Heart left ventricle (tissue), 13 donors: Measurements from ENCODE around the gene PRM2.

Experiments
- CTCF ChIP-seq, 12 donors: fragments of 200-600 bp; sonication (generic) in 4 of 12; IDR thresholded peaks; one replicate each; pipeline versions ENCODE4 v1.5.0 to v1.8.0; 2018 to 2022; ENCODE audit warnings: antibody characterized with exemption in 12 of 12, mild to moderate bottlenecking in 5 of 12
- POLR2A ChIP-seq, 2 donors: fragments of 450-650 bp; IDR thresholded peaks; one replicate each; pipeline ENCODE4 v1.6.1; 2017; ENCODE audit warnings: antibody characterized with exemption in 2 of 2, mild to moderate bottlenecking in 2 of 2, moderate library complexity in 2 of 2
- donor health status: ischemic (EF 13 %, LVEDD 7.1; RV severe dilation, severe dysfunction).
- donor health status: DM: no; HTN: yes; CAD: no.
- donor health status: DM: no; HTN: no; CAD: no.
- donor health status: ischemic (EF 25% LVEDD 6.9; RV normal size, moderate dysfunction).
- donor health status: ischemic (EF 25% LVEDD 5.7; RV mildly dilated, moderate dysfunction).
- donor health status: ischemic (EF 35%, LVEDD 5.7; RV mildly dilated, moderate dysfunction).
- donor health status: nonischemic (EF 11% LVEDD 7.7; RV severe dilation, severe dysfunction).
- donor health status: DM: yes; HTN: yes; CAD: no.
- donor health status: PGD.
- donor health status: ischemic (EF 29% LVEDD 5.4; RV normal size, mild dysfunction).
- donor health status: nonischemic (EF 23%, LVEDD 6.1; RV moderate dilation, normal function).

- TF ChIP-seq CTCF (IDR thresholded peaks at IDR 0.05) (no peak), POLR2A (IDR thresholded peaks at IDR 0.05) (no peak)
Measured at GRCh38 chr16:11307639-11308492, 31.6 kb upstream of the PRM2 start.
